Fibroblast of the aortic adventitia (primary cell): Measurements from ENCODE around the gene KIAA0825. TPM values are rescaled to one million over a fixed set of nuclear protein-coding genes. Genes with fewer than 3 reads are reported as not detected.

ENCODE experiments used
- DNase-seq: peaks from one replicate; pipeline ENCODE4 v3.0.0-alpha.2; 2010; ENCODE audit warnings: low read depth
- H3K4me3 ChIP-seq: 2 replicates; pipeline ENCODE4 v1.5.1; 2011; ENCODE audit warnings: low read depth, mild to moderate bottlenecking, control low read depth, low read length, moderate library complexity
- CTCF ChIP-seq: IDR thresholded peaks from 2 replicates; pipeline ENCODE4 v1.5.1; 2011; ENCODE audit warnings: mild to moderate bottlenecking, low read length, control low read depth, inconsistent platforms; ENCODE audit not compliant: insufficient read depth
- total RNA-seq: library from RNA; depleted of rRNA; stranded (reverse); fragments of >200 nt; gene quantifications from 2 replicates; pipeline ENCODE4 v1.2.3, GENCODE V29; 2012; ENCODE audit warnings: low replicate concordance

KIAA0825 gene
- total RNA-seq, 1 donor, result 12.2 TPM

DNA sequence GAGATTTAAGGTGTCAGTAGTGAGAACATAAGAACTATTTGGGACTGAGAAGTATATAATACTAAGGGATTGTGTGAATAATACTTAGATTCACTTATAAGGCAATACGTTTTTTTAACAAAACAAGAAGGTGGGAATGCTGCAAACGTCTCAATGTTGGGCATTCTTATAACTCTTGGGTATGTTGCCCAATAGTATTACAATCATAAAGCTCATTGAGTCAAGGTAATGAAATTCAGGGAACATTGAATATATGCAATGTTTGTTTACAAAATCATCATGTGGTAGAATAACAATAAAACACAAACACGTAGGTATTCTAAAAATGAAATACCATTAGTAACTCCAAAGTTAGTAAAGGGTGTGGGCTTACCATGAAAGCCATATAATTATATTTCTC, 400.7 kb downstream of the KIAA0825 start:
- TF ChIP-seq CTCF, result no peak
- H3K4me3 ChIP-seq, result no peak overlapping the region
- DNase-seq, result no peak

DNA sequence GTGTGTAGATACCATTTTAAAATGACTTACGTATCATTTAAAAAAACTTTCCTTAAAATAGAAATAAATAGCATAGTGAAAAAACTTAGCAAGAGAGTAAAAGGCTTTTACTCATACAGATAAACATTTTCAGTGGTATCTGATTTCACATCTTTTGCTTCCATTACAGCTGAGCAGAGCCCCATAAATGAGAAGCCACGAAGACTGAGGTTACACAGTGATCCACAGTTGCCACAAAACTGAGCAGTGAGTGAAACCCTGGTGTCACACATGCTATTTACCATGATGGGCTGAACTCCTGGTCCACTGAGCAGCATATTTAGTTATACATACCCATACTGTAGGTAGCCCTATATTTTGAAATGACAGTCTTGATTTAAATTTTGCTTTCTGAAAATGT, 401.2 kb downstream of the KIAA0825 start:
- TF ChIP-seq CTCF, result no peak
- no peak for DNase-seq
- no peak overlapping the region for H3K4me3 ChIP-seq

DNA sequence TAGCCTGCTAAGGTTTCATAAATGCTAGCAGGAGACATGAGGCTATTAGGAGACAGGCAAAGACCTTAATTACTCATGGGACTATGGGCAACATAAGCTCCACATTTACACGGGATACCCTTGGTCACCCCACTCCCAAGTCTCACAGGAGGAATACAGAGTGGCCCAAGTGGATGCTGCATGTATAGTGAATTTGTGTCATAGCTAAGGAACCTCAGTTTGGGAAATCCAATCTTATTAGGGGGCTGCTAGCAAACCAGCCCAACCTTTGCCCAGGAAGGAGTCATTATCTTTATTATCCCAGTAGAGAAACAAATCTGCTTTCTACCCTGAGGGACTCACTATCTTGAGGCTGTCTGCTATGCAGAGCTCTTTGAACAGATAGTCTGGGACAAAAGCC, 405.9 kb downstream of the KIAA0825 start:
- DNase-seq, result no peak
- H3K4me3 ChIP-seq, result no peak overlapping the region
- no peak for TF ChIP-seq CTCF

DNA sequence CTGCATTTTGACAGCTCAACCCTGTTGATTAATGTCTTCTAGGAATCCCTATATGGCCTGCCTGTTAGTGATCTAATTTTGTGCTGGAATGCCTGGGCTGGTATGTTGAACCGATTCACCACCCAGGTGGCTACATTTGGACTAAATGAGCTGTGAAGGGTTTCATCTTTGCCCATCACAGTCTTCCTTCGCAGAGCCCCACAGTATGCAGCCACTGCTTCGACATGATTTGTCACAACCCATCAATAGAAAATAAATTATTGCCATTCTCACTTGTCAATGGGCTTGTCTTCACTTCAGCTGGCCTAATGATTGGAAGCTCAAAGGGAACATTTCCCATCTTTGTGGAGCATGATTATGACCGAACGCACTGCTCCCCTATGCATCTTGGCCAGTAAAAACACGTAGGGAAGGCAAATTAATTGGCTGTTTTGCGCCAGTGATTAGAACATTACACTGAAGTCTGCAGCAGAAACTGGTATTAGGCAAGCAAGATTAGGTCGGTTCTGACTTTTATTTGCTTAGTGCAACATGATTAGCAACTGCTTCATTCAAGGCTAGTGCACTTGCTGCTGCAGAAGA, 408.5 kb downstream of the KIAA0825 start:
- no peak for DNase-seq
- H3K4me3 ChIP-seq, result no peak overlapping the region
- no peak for TF ChIP-seq CTCF

DNA sequence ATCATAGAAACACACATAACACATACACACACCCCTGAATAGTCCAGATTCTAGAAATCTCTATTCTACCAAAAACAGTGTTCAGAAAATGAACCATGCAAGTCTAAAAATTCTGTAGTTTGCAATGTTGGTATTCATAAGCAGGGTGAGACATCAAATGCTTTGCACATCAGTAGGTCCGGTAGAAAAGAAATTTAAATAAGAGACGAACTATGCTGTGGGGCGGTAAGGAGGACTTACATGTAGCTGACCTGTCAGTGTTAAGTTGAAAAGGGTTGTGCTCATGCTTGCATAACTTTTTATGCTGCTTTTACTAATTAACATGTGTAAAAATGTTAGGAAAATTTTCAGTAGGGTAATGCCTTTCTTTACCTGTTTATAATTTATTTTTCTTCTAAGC, 409.1 kb downstream of the KIAA0825 start:
- no peak overlapping the region for H3K4me3 ChIP-seq
- TF ChIP-seq CTCF, result no peak
- DNase-seq, result no peak

DNA sequence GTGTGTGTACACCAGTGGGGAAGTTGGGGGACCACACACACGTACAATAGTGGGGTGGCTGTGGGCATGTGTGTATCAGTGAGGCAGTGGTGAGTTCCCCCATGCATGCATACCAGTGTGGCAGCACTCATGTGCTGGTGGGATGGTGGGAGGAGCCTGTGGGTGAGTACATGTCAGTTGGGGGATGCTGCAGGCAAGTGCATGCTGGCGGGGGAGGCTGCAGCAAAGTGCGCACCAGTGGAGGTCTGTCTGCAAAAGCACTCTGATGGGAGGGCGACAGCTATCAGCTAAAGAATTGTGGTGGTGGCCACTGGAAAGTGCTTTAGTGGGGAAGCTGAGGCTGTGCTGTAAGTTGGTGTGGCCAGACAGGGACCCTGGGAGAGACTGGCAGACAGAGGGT, 418.8 kb downstream of the KIAA0825 start:
- H3K4me3 ChIP-seq, result no peak overlapping the region
- TF ChIP-seq CTCF, result no peak
- no peak for DNase-seq

- no peak for TF ChIP-seq CTCF
- no peak overlapping the region for H3K4me3 ChIP-seq
- no peak for DNase-seq
Observed at GRCh38 chr5:94197970-94198369, 420.4 kb downstream of the KIAA0825 start.
